Loucy (cell line): ENCODE results near the gene ZNF358.

ENCODE experiments used
- H2AFZ ChIP-seq: fragments of 200-600 bp; sonication (generic); 2 replicates; pipeline ENCODE4 v1.6.0; 2016; ENCODE audit warnings: antibody characterized with exemption, mild to moderate bottlenecking, low read length, moderate library complexity
- H3F3A ChIP-seq: fragments of 200-600 bp; 2 replicates; pipeline ENCODE4 v1.6.0; 2016; ENCODE audit warnings: antibody characterized with exemption, low read depth, mild to moderate bottlenecking
- H3K27me3 ChIP-seq: fragments of 200-600 bp; sonication (generic); 2 replicates; pipeline ENCODE4 v1.6.1; 2014; ENCODE audit warnings: low read length, mild to moderate bottlenecking; ENCODE audit not compliant: insufficient read depth, poor library complexity, severe bottlenecking
- H3K36me3 ChIP-seq: fragments of 200-600 bp; sonication (generic); 2 replicates; pipeline ENCODE4 v1.6.1; 2016; ENCODE audit warnings: low read length; ENCODE audit not compliant: insufficient read depth
- H3K4me1 ChIP-seq: fragments of 200-600 bp; sonication (generic); 2 replicates; pipeline ENCODE4 v1.5.1; 2014; ENCODE audit warnings: low read length, mild to moderate bottlenecking; ENCODE audit not compliant: insufficient read depth, poor library complexity, severe bottlenecking
- H3K4me2 ChIP-seq: fragments of 200-600 bp; sonication (generic); 2 replicates; pipeline ENCODE4 v1.6.0; 2014; ENCODE audit warnings: antibody characterized with exemption, low read length, low read depth, mild to moderate bottlenecking; ENCODE audit not compliant: poor library complexity, severe bottlenecking
- H3K4me3 ChIP-seq: fragments of 200-600 bp; sonication (generic); 2 replicates; pipeline ENCODE4 v1.5.1; 2014; ENCODE audit warnings: low read length, mild to moderate bottlenecking, mixed read lengths; ENCODE audit not compliant: poor library complexity, severe bottlenecking
- H3K79me2 ChIP-seq: fragments of 200-600 bp; sonication (generic); 2 replicates; pipeline ENCODE4 v1.6.1; 2014; ENCODE audit warnings: low read length; ENCODE audit not compliant: insufficient read depth
- H3K9ac ChIP-seq: fragments of 200-600 bp; sonication (generic); 2 replicates; pipeline ENCODE4 v1.6.0; 2014; ENCODE audit warnings: mild to moderate bottlenecking, low read depth, low read length, moderate library complexity; ENCODE audit not compliant: poor library complexity, severe bottlenecking
- H3K9me2 ChIP-seq: fragments of 200-600 bp; sonication (generic); replicated peaks from 2 replicates; pipeline ENCODE4 v1.6.1; 2016; ENCODE audit warnings: low read depth, low read length, mixed read lengths
- H3K9me3 ChIP-seq: fragments of 200-600 bp; sonication (generic); 2 replicates; pipeline ENCODE4 v1.6.1; 2014; ENCODE audit warnings: mild to moderate bottlenecking, antibody characterized with exemption, low read length, low read depth; ENCODE audit not compliant: insufficient read depth
- H4K20me1 ChIP-seq: fragments of 200-600 bp; sonication (generic); 2 replicates; pipeline ENCODE4 v1.6.0; 2014; ENCODE audit warnings: antibody characterized with exemption, low read length, mild to moderate bottlenecking; ENCODE audit not compliant: insufficient read depth, poor library complexity, severe bottlenecking
- CTCF ChIP-seq: fragments of 200-600 bp; sonication (generic); conservative IDR thresholded peaks from 2 replicates; pipeline ENCODE4 v1.5.1; 2014; ENCODE audit warnings: mild to moderate bottlenecking, antibody characterized with exemption, low read length
- EZH2phosphoT487 ChIP-seq: fragments of 200-600 bp; IDR thresholded peaks from 2 replicates; pipeline ENCODE4 v1.6.1; 2018; ENCODE audit warnings: antibody characterized with exemption, mild to moderate bottlenecking, moderate library complexity, borderline replicate concordance

The ZNF358 gene

GRCh38 chr19:7483720-7484201, 32.1 kb upstream of the ZNF358 start:
- no peaks in the 10 kb centered on the region for H3K4me1 ChIP-seq
- H3K27me3 ChIP-seq: no peaks in the 10 kb centered on the region
- no peak overlapping the region for H3K4me3 ChIP-seq
- H3K9ac ChIP-seq: no peak overlapping the region
- H3K4me2 ChIP-seq: no peak overlapping the region
- TF ChIP-seq CTCF: no peak
- no peak for TF ChIP-seq EZH2phosphoT487
- H3F3A ChIP-seq: no peaks in the 10 kb centered on the region
- H3K9me2 ChIP-seq: no peaks in the 10 kb centered on the region
- H3K36me3 ChIP-seq: no peaks in the 10 kb centered on the region
- no peaks in the 10 kb centered on the region for H3K9me3 ChIP-seq
- no peaks in the 10 kb centered on the region for H4K20me1 ChIP-seq
- H3K79me2 ChIP-seq: no peaks in the 10 kb centered on the region
- H2AFZ ChIP-seq: no peak overlapping the region

DNA sequence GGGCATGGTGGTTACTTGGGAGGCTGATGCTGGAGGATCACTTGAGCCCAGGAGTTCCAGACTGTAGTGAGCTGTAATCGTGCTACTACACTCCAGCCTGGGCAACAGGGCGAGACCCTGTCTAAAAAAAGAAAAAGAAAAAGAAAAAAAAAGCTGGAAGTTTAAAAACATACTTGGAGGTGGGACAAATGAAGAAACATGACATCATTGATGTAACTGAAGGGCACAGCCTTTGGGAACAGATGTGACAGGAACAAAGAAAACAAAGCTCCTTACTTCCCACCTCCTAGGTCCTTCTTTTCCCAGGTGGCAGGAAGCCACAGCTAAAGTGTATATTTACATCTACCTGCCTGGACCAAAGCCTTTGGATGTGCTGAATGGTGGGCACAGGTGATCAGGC, 29.0 kb upstream of the ZNF358 start:
- H3K27me3 ChIP-seq: no peaks in the 10 kb centered on the region
- H4K20me1 ChIP-seq: no peaks in the 10 kb centered on the region
- H2AFZ ChIP-seq: no peak overlapping the region
- H3K4me1 ChIP-seq: no peaks in the 10 kb centered on the region
- H3K9ac ChIP-seq: no peak overlapping the region
- no peaks in the 10 kb centered on the region for H3K9me2 ChIP-seq
- no peaks in the 10 kb centered on the region for H3K36me3 ChIP-seq
- H3K4me3 ChIP-seq: no peak overlapping the region
- H3K9me3 ChIP-seq: no peaks in the 10 kb centered on the region
- TF ChIP-seq EZH2phosphoT487 (no peak), CTCF (no peak)
- no peaks in the 10 kb centered on the region for H3K79me2 ChIP-seq
- H3F3A ChIP-seq: no peaks in the 10 kb centered on the region
- no peak overlapping the region for H3K4me2 ChIP-seq

DNA sequence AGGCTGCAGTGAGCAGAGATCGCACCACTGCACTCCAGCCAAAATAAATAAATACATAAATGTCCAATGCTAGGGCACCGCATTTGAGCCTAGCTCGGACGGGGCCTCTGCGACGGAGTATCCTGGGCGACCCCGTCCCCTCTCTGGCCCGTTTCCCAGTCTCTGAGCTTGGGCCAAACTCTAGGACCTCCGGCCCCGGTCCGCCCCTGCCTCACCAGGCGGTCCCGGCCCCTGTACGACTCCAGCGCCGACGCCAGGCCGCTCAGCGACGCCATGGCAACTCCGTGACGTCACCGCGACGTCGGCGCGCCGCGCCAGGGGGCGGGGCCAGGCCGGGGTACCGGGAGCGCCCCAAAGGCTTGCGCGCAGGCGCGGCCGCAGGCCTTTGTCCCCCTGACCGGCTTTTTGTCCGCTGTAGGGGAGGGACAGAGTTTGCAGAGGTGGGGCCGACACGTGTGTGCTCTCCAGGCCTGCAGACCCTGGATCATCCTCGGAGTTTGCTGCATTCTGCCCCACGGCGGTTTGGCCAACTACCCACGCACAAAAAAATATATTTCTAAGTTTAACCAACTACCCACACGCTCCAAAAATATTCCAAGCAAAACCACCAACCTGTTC, 27.1 kb upstream of the ZNF358 start, which contains the start of gene PEX11G:
TSS of gene PEX11G (minus strand) at position 300 of the 618 bp plus-strand sequence. CDS start at position 275, 25 bp downstream.
- H3K9me3 ChIP-seq: no peaks in the 10 kb centered on the region
- no peak within 1 kb of the TSS for H3K4me2 ChIP-seq
- no peaks in the 10 kb centered on the region for H3F3A ChIP-seq
- no peaks in the 10 kb centered on the region for H3K4me1 ChIP-seq
- H4K20me1 ChIP-seq: no peaks in the 10 kb centered on the region
- no peak within 1 kb of the TSS for H3K4me3 ChIP-seq
- no peaks in the 10 kb centered on the region for H3K27me3 ChIP-seq
- H3K79me2 ChIP-seq: no peaks in the 10 kb centered on the region
- no peak within 1 kb of the TSS for H3K9ac ChIP-seq
- TF ChIP-seq EZH2phosphoT487: no peak
- no peak for TF ChIP-seq CTCF
- H3K36me3 ChIP-seq: no peaks in the 10 kb centered on the region
- H3K9me2 ChIP-seq: no peaks in the 10 kb centered on the region
- no peak within 1 kb of the TSS for H2AFZ ChIP-seq
